GM12892 (cell line): ENCODE measurements around the gene SLC35C1.

Source experiments
- POLR2A ChIP-seq: IDR thresholded peaks from 2 replicates; pipeline ENCODE4 v1.6.1; 2011; ENCODE audit warnings: low read depth, low read length, control low read depth
- POLR2AphosphoS5 ChIP-seq: IDR thresholded peaks from 2 replicates; pipeline ENCODE4 v1.6.1; 2011; ENCODE audit warnings: low read depth, low read length, control low read depth
- TAF1 ChIP-seq: IDR thresholded peaks from 2 replicates; pipeline ENCODE4 v1.6.1; 2011; ENCODE audit warnings: low read depth, mild to moderate bottlenecking, control low read depth, low read length, borderline replicate concordance

- TF ChIP-seq POLR2A (no peak), TAF1 (no peak), POLR2AphosphoS5 (no peak)
These were observed 5.4 kb upstream of the SLC35C1 start for GRCh38 chr11:45799562-45799961.
